PC-3 (cell line): Measurements from ENCODE around the gene SEZ6L2.

Experiments
- CTCF ChIP-seq: fragments of 300-600 bp; sonication (generic); conservative IDR thresholded peaks from 2 replicates; pipeline ENCODE4 v1.5.1; 2017; ENCODE audit warnings: antibody characterized with exemption, low read depth, mild to moderate bottlenecking, low read length
- EZH2 ChIP-seq: fragments of 300-600 bp; sonication (generic); IDR thresholded peaks from one replicate; pipeline ENCODE4 v1.6.1; 2017; ENCODE audit warnings: antibody characterized with exemption, mild to moderate bottlenecking, low read length; ENCODE audit not compliant: unreplicated experiment
- EZH2phosphoT487 ChIP-seq: fragments of 300-600 bp; sonication (generic); IDR thresholded peaks from 2 replicates; pipeline ENCODE4 v1.6.1; 2018; ENCODE audit warnings: mild to moderate bottlenecking, antibody characterized with exemption, low read length, borderline replicate concordance

DNA sequence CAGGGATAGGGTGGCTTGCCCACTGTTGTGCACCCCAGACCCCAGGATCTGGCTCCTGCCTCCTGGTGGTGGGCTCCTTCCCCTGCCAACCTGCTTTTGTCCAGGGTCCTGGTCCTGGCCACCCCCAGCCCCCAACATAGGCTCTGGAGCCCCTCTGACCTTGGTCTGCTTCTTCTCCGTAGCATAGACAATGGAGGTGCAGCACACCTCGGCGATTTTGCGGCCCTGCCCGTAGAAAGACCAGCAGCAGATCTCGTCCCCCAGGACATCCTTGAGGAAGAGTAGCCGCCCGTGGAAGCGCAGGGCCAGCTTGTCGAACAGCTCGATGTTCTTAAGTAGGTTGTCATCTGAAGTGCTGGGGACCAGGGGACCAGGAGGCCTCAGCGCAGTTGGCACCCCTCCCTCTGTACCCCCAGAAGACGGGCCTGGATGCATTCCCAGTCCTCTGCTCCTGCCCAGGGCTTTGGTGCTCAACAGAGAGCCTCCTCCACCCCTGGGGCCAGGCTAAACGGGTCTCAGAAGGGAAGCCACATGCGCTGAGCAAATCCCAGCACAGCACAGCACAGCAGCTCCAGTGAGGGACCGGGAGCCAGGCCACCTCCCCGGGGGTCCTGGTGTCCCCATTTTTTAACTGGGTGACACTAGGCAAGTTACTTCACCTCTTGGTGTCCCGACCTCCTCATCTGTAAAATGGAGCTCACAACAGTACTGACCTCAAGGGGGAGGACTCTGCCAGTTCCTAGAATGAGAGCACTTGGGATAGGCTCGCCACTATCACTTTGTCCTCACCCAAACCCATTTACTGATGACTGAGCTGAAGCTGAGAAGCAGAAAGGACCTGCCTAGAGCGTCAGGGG is 11.7 kb upstream of the SEZ6L2 start:
- TF ChIP-seq CTCF (no peak), EZH2phosphoT487 (no peak), EZH2 (no peak)
